Cardiac muscle cell (in vitro differentiated cells and primary cell): Measurements from ENCODE around the gene TSPAN9. TPM values are rescaled to one million over a fixed set of nuclear protein-coding genes. Genes with fewer than 3 reads are reported as not detected.

Experiments
- DNase-seq, 2 donors: peaks; one replicate each; pipeline versions ENCODE4 v3.0.0 to v3.0.0-alpha.2; 2010 to 2017; ENCODE audit warnings: low read depth in 1 of 2, low spot score in 1 of 2
- H3K27ac ChIP-seq: fragments of 200-600 bp; sonication (generic); 2 replicates; pipeline ENCODE4 v1.5.1; 2016
- H3K27me3 ChIP-seq: fragments of 200-600 bp; sonication (generic); 2 replicates; pipeline ENCODE4 v1.6.0; 2016; ENCODE audit warnings: control low read depth
- H3K36me3 ChIP-seq: fragments of 200-600 bp; sonication (generic); 2 replicates; pipeline ENCODE4 v1.5.1; 2016; ENCODE audit warnings: control low read depth
- H3K4me1 ChIP-seq: fragments of 200-600 bp; sonication (generic); 2 replicates; pipeline ENCODE4 v1.8.1; 2017; ENCODE audit warnings: low read depth, mild to moderate bottlenecking, mixed run types
- H3K4me3 ChIP-seq: fragments of 200-600 bp; sonication (generic); 2 replicates; pipeline ENCODE4 v1.5.1; 2016; ENCODE audit warnings: mild to moderate bottlenecking
- H3K9me3 ChIP-seq: fragments of 200-600 bp; sonication (generic); 2 replicates; pipeline ENCODE4 v1.5.1; 2017; ENCODE audit warnings: low read depth, mild to moderate bottlenecking, control low read depth
- CTCF ChIP-seq: IDR thresholded peaks from 2 replicates; pipeline ENCODE4 v1.5.1; 2012; ENCODE audit warnings: low read depth, mild to moderate bottlenecking, low read length
- polyA plus RNA-seq: library from polyadenylated mRNA; unstranded; fragments of >200 nt; fragmentation: Nextera tagmentation; extraction: Ambion mirVana; gene quantifications from 2 replicates; pipeline ENCODE4 v1.2.1, GENCODE V29; 2016
- total RNA-seq: library from RNA; depleted of rRNA; stranded (reverse); fragments of >200 nt; gene quantifications from 2 replicates; pipeline ENCODE4 v1.2.3, GENCODE V29; 2016

The TSPAN9 gene
- total and polyA plus RNA-seq, 2 experiments from 2014 or later: 13.3 to 199 TPM

GRCh38 chr12:3170423-3171194, 93.4 kb downstream of the TSPAN9 start:
- H3K36me3 ChIP-seq: no peaks in the 10 kb centered on the region
- no peaks in the 10 kb centered on the region for H3K27me3 ChIP-seq
- TF ChIP-seq CTCF: no peak
- no peak overlapping the region for H3K4me3 ChIP-seq
- H3K9me3 ChIP-seq: no peaks in the 10 kb centered on the region
- H3K27ac ChIP-seq: no peak overlapping the region
- DNase-seq: peak in 1 of 2 donors; percentile 84
- peaks cover 16% of the 10 kb centered on the region for H3K4me1 ChIP-seq

GRCh38 chr12:3171195-3171591, 94.0 kb downstream of the TSPAN9 start:
- H3K27me3 ChIP-seq: no peaks in the 10 kb centered on the region
- TF ChIP-seq CTCF: no peak
- no peaks in the 10 kb centered on the region for H3K9me3 ChIP-seq
- no peak overlapping the region for H3K4me3 ChIP-seq
- no peak overlapping the region for H3K27ac ChIP-seq
- H3K36me3 ChIP-seq: no peaks in the 10 kb centered on the region
- H3K4me1 ChIP-seq: peaks cover 20% of the 10 kb centered on the region
- peak in 1 of 2 donors; percentile 14 for DNase-seq

GRCh38 chr12:3172124-3173007, 95.2 kb downstream of the TSPAN9 start:
- Histone ChIP-seq H3K36me3 (no peaks in the 10 kb centered on the region), H3K9me3 (no peaks in the 10 kb centered on the region), H3K27ac (no peak overlapping the region), H3K4me1 (peaks cover 20% of the 10 kb centered on the region), H3K27me3 (no peaks in the 10 kb centered on the region), H3K4me3 (no peak overlapping the region)
- no peak for TF ChIP-seq CTCF
- no peak for DNase-seq

GRCh38 chr12:3173008-3173553, 95.9 kb downstream of the TSPAN9 start:
- Histone ChIP-seq H3K4me3 (no peak overlapping the region), H3K27me3 (no peaks in the 10 kb centered on the region), H3K36me3 (no peaks in the 10 kb centered on the region), H3K9me3 (no peaks in the 10 kb centered on the region), H3K4me1 (peaks cover 20% of the 10 kb centered on the region), H3K27ac (no peak overlapping the region)
- TF ChIP-seq CTCF: no peak
- DNase-seq: no peak

- no peak overlapping the region for H3K27ac ChIP-seq
- no peak for DNase-seq
- TF ChIP-seq CTCF: no peak
- H3K9me3 ChIP-seq: no peaks in the 10 kb centered on the region
- no peaks in the 10 kb centered on the region for H3K36me3 ChIP-seq
- no peak overlapping the region for H3K4me3 ChIP-seq
- H3K4me1 ChIP-seq: peaks cover 20% of the 10 kb centered on the region
- no peaks in the 10 kb centered on the region for H3K27me3 ChIP-seq
These were observed 96.7 kb downstream of the TSPAN9 start for GRCh38 chr12:3173912-3174311.
